ENCODE results near the gene IVNS1ABP. TPM values are rescaled to one million over a fixed set of nuclear protein-coding genes. Genes with fewer than 3 reads are reported as not detected.
A peak's percentile ranks its signal among the peaks of the same experiment; 100 is the strongest.

The IVNS1ABP gene
- total RNA-seq, 1 donor from 2014 or later: 72.7 TPM

- peak; percentile 14 for TF ChIP-seq CTCF (IDR thresholded peaks at IDR 0.05; ENCODE audit: insufficient read depth, low read length, severe bottlenecking)
- FAIRE-seq (no peak), DNase-seq (ENCODE audit: low read depth) (peak; percentile 83)
- H3K27me3 ChIP-seq (ENCODE audit: control insufficient read depth, insufficient read depth, low read length): no peaks in the 10 kb centered on the region
- peak overlapping the region; percentile 98 for H3K4me3 ChIP-seq (ENCODE audit: low read depth, low read length)
- no peaks in the 10 kb centered on the region for H3K36me3 ChIP-seq (ENCODE audit: control insufficient read depth, insufficient read depth, low read length)
Observed at GRCh38 chr1:185317886-185318310, 855 bp upstream of the IVNS1ABP start.

- H3K4me3 ChIP-seq (ENCODE audit: low read depth, low read length): peak overlapping the region; percentile 98
- no peak for TF ChIP-seq CTCF (IDR thresholded peaks at IDR 0.05; ENCODE audit: insufficient read depth, low read length, severe bottlenecking)
Observed at GRCh38 chr1:185316163-185317033, 645 bp downstream of the IVNS1ABP start.

GRCh38 chr1:185315445-185316071, 1.5 kb downstream of the IVNS1ABP start:
- H3K27me3 ChIP-seq (ENCODE audit: control insufficient read depth, insufficient read depth, low read length): no peaks in the 10 kb centered on the region
- peak overlapping the region; percentile 98 for H3K4me3 ChIP-seq (ENCODE audit: low read depth, low read length)
- FAIRE-seq: no peak
- DNase-seq (ENCODE audit: low read depth): no peak
- no peaks in the 10 kb centered on the region for H3K36me3 ChIP-seq (ENCODE audit: control insufficient read depth, insufficient read depth, low read length)
- TF ChIP-seq CTCF (IDR thresholded peaks at IDR 0.05; ENCODE audit: insufficient read depth, low read length, severe bottlenecking): no peak

More at GRCh38 chr1:185316163-185317033, 645 bp downstream of the IVNS1ABP start:
- H3K27me3 ChIP-seq (ENCODE audit: control insufficient read depth, insufficient read depth, low read length): no peaks in the 10 kb centered on the region
- no peak for FAIRE-seq
- peak; percentile 61 for DNase-seq (ENCODE audit: low read depth)
- H3K36me3 ChIP-seq (ENCODE audit: control insufficient read depth, insufficient read depth, low read length): no peaks in the 10 kb centered on the region

GRCh38 chr1:185314411-185314810, 2.6 kb downstream of the IVNS1ABP start:
- no peak overlapping the region for H3K4me3 ChIP-seq (ENCODE audit: low read depth, low read length)
- DNase-seq (ENCODE audit: low read depth): no peak
- TF ChIP-seq CTCF (IDR thresholded peaks at IDR 0.05; ENCODE audit: insufficient read depth, low read length, severe bottlenecking): no peak
- no peak for FAIRE-seq
- H3K36me3 ChIP-seq (ENCODE audit: control insufficient read depth, insufficient read depth, low read length): peaks cover 3% of the 10 kb centered on the region
- no peaks in the 10 kb centered on the region for H3K27me3 ChIP-seq (ENCODE audit: control insufficient read depth, insufficient read depth, low read length)

GRCh38 chr1:185312361-185313138, 4.5 kb downstream of the IVNS1ABP start:
- no peak for DNase-seq (ENCODE audit: low read depth)
- TF ChIP-seq CTCF (IDR thresholded peaks at IDR 0.05; ENCODE audit: insufficient read depth, low read length, severe bottlenecking): no peak
- no peaks in the 10 kb centered on the region for H3K27me3 ChIP-seq (ENCODE audit: control insufficient read depth, insufficient read depth, low read length)
- H3K4me3 ChIP-seq (ENCODE audit: low read depth, low read length): no peak overlapping the region
- no peak for FAIRE-seq
- peaks cover 9% of the 10 kb centered on the region for H3K36me3 ChIP-seq (ENCODE audit: control insufficient read depth, insufficient read depth, low read length)
